Measurements from ENCODE around the gene IFI27L2.

- TF ChIP-seq CTCF (IDR thresholded peaks at IDR 0.05) (no peak), ZFX (IDR thresholded peaks at IDR 0.05; ENCODE audit: borderline replicate concordance) (no peak)
Observed at GRCh38 chr14:94142247-94142646, 12.8 kb upstream of the IFI27L2 start.

Measured in 22Rv1 (cell line).